Amniotic epithelial cell (primary cell): ENCODE data around the gene RASSF3.
A peak's percentile ranks its signal among the peaks of the same experiment; 100 is the strongest.
"Not testable (repeated sequence)": the region's sequence is repeated elsewhere in the genome, so short reads cannot be mapped to it uniquely, and the experiment has no call there.

ENCODE experiments used
- DNase-seq: peaks from one replicate; pipeline ENCODE4 v3.0.0-alpha.2; 2010; ENCODE audit warnings: low read depth

RASSF3 gene

DNA sequence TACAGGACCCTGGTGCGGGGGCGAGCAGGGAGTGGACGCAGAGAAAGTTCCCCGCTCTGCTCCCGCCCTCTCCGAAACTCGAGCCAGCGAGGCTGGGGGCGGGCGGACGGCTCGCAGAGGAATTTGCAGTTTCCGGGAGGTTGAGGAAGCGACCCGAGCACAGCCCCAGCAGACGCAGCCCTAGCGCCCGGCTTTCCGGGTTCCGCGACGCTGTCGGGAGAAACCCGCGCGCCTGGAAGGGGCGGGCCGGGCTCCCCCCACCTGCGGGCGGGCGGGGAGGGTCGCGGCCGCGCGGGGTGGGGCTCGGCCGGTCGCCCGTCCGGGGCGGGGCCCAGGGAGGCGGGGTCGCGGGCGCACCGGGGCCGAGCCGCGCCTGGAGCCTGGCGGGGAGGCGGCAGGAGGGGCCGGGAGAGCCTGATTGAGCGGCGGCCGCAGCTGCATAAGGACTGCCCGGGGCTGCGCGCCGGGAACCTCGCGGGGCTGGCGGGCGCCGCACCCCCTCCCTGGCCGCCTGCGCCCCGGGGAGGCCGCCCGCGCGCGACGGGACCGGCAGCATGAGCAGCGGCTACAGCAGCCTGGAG, at the start of gene RASSF3:
RASSF3 (plus strand) TSS at position 417 of the 581 bp plus-strand sequence; CDS start at position 555, 138 bp downstream.
- peak; percentile 64 for DNase-seq

DNA sequence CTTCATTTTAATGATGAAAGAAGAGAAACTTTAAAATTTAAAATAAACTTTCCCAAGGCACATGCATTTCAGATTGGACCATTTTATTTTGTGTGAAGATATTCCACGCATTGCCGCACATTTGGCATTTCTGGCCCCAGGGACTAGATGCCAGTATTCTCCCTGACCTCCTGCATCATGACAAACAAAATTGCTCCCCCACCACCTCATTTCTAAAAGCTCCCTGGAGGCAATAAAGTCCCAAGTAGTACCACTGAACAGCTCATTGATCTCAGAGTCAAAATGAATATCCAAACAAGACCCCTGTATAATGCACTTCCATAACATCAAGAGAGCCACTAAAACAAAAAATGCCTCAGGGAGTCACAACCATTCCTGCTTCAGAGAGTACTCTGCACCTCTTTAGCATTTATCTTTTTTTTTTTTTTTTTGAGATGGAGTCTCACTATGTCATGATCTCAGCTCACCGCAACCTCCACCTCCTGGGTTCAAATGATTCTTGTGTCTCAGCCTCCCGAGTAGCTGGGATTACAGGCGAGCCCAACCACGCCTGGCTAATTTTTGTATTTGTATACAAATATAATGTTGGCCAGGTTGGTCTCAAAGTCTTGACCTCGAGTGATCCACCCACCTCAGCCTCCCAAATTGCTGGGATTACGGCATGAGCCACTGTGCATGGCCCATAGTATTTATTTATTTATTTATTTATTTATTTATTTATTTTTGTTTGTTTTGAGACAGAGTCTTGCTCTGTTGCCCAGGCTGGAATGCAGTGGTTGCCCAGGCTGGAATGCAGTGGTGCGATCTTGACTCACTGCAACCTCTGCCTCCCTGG, 48.8 kb upstream of the RASSF3 start:
- no peak for DNase-seq

GRCh38 chr12:64566122-64566521, 44.2 kb upstream of the RASSF3 start:
- DNase-seq, result no peak

- no peak for DNase-seq
Measured at GRCh38 chr12:64566831-64567517, 43.3 kb upstream of the RASSF3 start.

GRCh38 chr12:64567570-64567969, 42.7 kb upstream of the RASSF3 start:
- no peak for DNase-seq

DNA sequence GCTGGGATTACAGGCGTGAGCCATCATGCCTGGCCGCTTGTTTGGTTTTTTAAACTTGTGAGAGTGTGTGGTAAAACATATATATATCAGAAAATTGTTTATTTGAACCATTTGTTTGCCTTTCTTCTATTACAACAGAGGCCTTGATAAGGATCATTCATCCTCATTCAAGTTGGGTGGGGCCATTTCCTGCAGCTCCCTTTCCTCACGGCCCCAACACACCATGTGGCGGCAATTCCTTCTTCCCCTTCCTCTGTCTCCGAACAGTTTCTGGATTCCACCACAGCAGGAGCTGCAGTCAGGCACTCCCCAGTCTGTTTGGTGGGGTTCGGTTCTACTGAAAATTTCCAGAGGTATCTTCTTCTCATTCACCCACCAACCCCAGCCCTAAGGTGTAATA, 42.0 kb upstream of the RASSF3 start:
- no peak for DNase-seq

DNA sequence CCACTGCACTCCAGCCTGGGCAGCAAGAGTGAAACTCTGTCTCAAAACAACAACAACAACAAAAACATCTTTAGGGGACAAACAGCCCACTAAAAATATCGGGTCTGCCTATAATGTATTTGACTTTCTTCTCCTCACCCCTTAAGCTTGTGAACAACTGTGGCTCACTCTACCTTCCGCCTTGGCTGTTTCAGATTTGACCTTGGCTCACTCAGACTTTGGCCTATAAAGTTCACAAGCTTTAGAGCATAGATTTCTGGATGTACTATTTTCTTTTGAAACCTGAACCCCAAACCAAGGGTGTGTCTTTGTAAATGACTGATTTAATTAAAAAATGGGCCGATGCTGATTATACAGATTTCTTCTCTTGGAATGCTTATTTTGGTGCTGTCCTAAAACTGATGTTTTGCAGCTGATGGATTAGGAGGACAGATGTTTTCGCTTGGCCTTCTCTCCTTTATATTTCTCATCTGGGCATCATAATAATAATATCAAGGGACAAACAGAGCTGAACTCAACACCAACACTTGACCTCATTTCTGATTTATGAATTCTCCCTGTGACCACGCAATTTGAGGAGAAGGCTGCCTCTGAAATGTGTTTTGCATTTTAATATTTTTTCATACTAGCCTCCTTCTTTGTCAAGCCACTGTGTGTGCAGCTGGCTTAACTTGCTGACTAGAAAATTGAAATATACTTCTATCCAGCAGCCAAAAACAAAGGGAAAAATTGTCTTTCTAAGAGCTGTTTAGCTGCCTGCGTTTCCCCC, 40.2 kb upstream of the RASSF3 start:
- no peak for DNase-seq

DNA sequence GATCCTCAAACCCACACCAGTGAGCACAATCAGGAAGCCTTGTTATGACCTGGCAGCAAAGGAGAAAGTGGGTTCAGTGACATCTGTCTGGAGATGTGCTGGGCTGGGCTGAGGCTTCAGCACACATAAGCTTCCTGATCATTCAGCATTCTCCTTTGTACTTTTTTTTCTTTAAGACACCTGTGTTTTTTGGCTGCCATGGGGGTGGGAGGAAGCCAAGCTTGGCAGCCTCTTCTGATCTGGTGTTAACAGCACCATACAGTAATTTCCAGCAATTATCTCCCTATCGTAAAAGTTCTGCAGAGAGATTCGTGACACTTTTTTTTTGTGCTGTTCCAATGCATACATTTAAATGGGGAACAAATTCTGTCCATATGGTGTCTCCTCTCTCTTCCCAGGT, 38.9 kb upstream of the RASSF3 start:
- no peak for DNase-seq

GRCh38 chr12:64572241-64572640, 38.1 kb upstream of the RASSF3 start:
- no peak for DNase-seq

GRCh38 chr12:64574837-64575236, 35.5 kb upstream of the RASSF3 start:
- DNase-seq, result no peak

GRCh38 chr12:64577046-64577445, 33.2 kb upstream of the RASSF3 start:
- peak; percentile 37 for DNase-seq

DNA sequence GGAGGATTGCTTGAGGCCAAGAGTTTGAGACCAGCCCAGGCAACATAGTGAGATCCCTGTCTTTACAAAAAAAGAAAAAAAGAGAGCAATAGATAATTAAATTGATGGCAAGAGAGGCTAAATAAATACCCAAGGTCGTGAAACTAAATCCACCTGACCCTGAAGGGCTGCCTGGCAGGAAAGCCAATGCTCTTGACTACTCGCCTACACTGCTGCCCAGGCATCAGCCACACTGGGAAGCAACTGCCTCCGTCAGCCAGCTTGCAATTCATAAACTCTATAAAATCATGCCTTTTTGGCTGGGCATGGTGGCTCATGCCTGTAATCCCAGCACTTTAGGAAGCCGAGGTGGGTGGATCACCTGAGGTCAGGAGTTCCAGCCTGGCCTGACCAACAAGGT, 31.7 kb upstream of the RASSF3 start:
- DNase-seq, result no peak

DNA sequence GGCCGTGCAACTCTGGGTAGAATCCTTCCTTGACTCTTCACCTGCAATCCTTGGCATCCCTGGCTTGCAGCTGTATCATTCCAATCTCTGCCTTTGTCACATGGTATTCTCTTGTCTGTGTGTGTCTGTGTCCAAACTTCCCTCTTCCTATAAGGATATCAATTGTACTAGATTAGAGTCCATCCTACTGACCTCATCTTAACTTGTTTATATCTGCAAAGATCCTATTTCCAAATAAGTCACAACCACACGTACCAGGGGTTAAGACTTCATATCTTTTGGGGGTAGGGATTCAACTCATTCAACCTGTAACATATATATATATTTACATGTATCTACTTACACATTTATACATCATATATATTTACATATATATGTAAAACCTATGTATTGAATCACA, 29.6 kb upstream of the RASSF3 start:
- DNase-seq, result no peak

GRCh38 chr12:64582114-64582513, 28.2 kb upstream of the RASSF3 start:
- no peak for DNase-seq

- no peak for DNase-seq
Measured at GRCh38 chr12:64582862-64583261, 27.4 kb upstream of the RASSF3 start.

DNA sequence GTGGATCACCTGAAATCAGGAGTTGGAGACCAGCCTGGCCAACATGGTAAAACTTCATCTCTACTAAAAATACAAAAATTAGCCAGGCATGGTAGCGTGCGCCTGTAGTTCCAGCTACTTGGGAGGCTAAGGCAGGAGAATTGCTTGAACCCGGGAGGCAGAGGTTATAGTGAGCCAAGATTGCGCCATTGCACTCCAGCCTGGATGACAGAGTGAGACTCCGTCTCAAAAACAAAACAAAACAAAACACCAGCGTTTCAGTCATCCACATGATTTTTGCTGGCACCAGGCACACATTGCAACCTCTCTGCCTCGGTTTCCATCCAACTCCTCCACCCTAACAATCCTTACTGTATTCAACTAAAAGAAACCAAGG, 26.9 kb upstream of the RASSF3 start:
- not testable (repeated sequence) for DNase-seq

DNA sequence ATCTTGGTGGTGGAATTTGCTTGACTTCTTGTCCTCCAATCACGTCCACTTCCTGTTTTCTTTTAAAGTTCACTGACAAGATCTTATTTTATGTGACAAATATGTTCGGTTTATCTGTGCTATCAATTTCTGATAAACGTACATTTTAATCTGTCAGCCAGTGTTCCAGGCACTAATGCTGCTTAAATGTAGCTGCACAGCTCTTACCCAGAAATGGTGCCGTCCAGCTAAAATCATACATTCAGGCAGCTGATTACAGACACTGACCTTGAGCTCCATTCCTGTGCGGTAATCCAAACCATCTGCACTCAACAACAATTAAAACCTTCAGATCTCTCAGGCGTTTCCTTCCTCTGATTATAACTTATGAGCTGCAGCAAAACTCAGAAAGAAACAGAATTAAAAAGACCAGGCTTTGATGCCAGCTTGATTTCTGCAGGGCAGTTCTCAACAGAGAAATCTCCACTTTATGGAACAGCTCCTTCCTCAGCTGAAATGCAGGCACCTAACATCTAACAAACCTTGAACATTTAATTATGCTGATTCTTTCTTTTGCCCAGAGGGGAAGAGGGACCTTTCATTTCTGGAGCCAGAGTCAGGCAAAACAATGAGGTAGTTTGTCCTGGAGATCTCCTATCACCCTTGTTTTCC, 26.4 kb upstream of the RASSF3 start:
- DNase-seq, result peak; percentile 67

GRCh38 chr12:64585104-64585503, 25.2 kb upstream of the RASSF3 start:
- DNase-seq, result no peak

GRCh38 chr12:64587447-64587846, 22.8 kb upstream of the RASSF3 start:
- no peak for DNase-seq

- DNase-seq, result no peak
Measured at GRCh38 chr12:64590183-64590582, 20.1 kb upstream of the RASSF3 start.

DNA sequence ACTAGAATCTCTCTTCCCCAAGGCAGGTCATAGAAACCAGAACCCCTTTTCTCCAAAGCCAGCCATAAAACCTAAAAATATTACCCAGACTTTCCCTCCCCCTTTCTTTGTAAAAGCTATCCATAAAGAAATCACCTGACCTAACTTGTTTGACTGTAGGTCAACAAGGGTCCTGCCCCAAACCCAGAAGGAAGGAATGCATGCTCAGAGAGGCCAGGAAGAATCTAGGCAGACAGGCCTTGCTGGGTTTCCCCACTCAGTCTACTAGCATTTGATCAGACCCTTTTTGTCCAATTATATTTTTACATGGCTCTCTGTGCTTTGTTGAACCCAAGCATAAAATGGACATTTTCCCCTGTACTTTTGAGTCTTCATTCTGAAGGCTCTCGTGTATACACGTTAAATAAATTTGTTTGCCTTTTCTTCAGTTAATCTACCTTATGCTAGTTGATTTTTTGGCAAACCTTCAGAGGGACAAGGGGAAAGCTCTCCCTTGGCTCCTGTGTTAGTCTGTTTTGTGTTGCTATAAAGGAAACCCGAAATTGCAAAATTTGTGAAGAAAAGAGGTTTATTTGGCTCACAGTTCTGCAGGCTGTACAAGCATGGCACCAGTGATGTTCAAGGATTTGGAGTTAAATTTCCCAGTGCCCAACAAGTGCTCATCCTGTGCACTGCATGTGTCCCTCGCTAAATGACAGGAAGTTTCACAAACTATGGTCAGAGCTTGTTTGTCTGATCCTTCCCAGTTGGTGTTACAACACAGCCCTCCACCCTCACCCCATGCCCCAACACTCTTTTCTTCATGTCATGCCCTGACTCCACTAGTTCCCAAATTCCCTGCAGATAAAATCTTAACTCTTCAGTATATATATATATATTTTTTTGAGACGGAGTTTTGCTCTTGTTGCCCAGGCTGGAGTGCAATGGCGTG, 14.2 kb upstream of the RASSF3 start:
- no peak for DNase-seq
